Astrocyte of the spinal cord (primary cell): ENCODE results near the gene PACSIN2.
A peak's percentile ranks its signal among the peaks of the same experiment; 100 is the strongest.

Source experiments
- DNase-seq: peaks from one replicate; pipeline ENCODE4 v3.0.0; 2011; ENCODE audit warnings: low read depth, low spot score
- H3K4me3 ChIP-seq: 2 replicates; pipeline ENCODE4 v1.5.1; 2011; ENCODE audit warnings: low read depth, mild to moderate bottlenecking, low read length, moderate library complexity
- CTCF ChIP-seq: IDR thresholded peaks from 2 replicates; pipeline ENCODE4 v1.5.1; 2012; ENCODE audit warnings: low read depth, mild to moderate bottlenecking, low read length, inconsistent platforms
- in situ Hi-C: cut with HindIII; loops from 2 replicates; pipeline ENCODE4 v1.10.0; 2017; ENCODE audit warnings: low sequenced_read_pairs

The PACSIN2 gene

GRCh38 chr22:42945027-42945426 lies 69.9 kb downstream of the PACSIN2 start:
- H3K4me3 ChIP-seq = no peak overlapping the region
- DNase-seq = no peak
- in situ Hi-C loops = no loop called here
- TF ChIP-seq CTCF = no peak

GRCh38 chr22:42944409-42944808 lies 70.5 kb downstream of the PACSIN2 start:
- DNase-seq = no peak
- in situ Hi-C loops = no loop called here
- TF ChIP-seq CTCF = no peak
- H3K4me3 ChIP-seq = no peak overlapping the region

DNA sequence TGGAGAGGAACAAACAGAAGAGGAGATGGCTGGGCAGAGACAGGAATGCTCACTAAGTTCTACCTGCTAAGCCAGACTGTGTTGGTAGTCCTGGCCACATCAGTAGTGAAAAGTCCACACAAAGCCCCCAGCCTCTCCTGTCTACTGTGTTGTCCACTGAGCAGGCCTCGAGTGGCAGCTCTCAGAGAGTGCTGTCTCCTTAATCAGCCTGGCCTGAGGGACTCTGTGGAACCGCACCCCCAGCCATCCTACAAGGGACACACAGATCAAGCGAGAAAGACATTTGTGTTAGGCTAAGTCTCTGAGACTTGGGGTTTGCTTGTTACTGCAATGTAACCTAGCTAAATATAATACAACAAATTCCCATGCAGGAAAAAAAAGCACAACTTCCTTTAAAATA lies 71.0 kb downstream of the PACSIN2 start:
- no peak for DNase-seq
- in situ Hi-C loops = no loop called here
- H3K4me3 ChIP-seq = no peak overlapping the region
- no peak for TF ChIP-seq CTCF

GRCh38 chr22:42942351-42942750 lies 72.6 kb downstream of the PACSIN2 start:
- in situ Hi-C loops = no loop called here
- no peak for DNase-seq

GRCh38 chr22:42939941-42940653 lies 74.9 kb downstream of the PACSIN2 start:
- peak; percentile 90 for DNase-seq
- no peak overlapping the region for H3K4me3 ChIP-seq
- no peak for TF ChIP-seq CTCF
- in situ Hi-C loops = no loop called here

More at GRCh38 chr22:42942351-42942750, 72.6 kb downstream of the PACSIN2 start:
- no peak for TF ChIP-seq CTCF
- no peak overlapping the region for H3K4me3 ChIP-seq

DNA sequence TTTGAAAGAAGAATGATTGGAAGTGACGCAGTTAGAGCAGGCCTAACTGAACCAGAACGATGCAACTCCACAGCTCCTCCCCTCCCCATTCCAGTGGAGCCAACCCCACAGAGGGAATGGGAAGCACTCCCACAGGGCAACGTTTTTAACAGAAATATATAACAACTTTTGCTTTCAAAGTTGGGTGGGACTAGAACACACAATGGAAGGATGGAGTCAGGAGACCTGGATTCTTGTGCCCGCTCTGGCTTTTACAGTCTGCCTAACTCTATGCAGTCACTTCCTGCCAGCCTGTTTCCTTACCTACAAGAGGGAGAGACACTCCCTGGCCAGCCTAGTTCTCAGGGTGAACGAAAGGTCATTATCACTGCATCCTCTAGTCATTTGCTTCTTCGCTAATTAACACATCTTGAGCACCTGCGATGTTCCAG lies 75.5 kb downstream of the PACSIN2 start:
- H3K4me3 ChIP-seq = no peak overlapping the region
- in situ Hi-C loops = no loop called here
- no peak for DNase-seq
- no peak for TF ChIP-seq CTCF
